GM19452 (cell line): ENCODE data around the gene VANGL1.
A peak's percentile ranks its signal among the peaks of the same experiment; 100 is the strongest.

ENCODE experiments used
- ATAC-seq: cut with Tn5 transposase; IDR thresholded peaks from one replicate; pipeline ENCODE4 v1.9.1; 2021; ENCODE audit not compliant: unreplicated experiment

The VANGL1 gene

DNA sequence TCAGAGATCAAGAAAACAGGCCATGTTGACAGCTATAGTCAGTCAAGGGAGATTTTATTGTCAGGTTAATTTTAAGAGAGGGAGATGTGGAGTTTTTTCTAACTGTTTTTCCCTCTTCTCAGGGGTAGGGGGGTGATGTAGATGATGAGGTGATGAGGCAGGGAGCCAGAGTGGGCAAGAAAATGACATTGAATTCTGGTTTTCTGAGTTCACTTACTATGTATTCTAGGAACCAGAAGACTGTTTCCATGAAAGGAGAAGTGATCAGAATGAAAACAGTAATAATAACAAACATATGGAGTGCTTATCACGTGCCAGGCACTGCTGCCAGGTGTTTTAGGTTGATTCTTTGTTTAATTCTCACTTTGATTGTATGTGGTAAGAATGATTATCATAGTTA, 86.6 kb downstream of the VANGL1 start:
- ATAC-seq, result no peak

DNA sequence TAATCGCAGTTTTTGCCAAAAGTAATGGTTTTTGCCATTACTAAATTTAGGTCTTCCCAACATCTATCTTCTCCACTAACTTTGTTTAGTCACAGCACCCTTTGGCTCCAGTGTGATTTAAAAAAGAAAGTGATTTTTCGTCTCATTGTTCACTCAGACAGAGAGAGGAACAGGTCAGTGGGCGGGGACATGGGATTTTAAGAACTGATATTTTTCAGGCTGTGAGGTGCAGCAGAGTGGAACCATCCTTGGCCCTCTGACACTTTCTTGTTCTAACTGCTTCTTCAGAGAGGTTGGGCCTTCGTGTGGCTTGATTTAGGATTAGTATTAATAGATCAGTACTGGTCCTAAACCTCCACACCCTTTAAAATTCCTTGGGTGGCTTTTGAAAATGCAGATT, 88.0 kb downstream of the VANGL1 start:
- ATAC-seq, result peak; percentile 93

DNA sequence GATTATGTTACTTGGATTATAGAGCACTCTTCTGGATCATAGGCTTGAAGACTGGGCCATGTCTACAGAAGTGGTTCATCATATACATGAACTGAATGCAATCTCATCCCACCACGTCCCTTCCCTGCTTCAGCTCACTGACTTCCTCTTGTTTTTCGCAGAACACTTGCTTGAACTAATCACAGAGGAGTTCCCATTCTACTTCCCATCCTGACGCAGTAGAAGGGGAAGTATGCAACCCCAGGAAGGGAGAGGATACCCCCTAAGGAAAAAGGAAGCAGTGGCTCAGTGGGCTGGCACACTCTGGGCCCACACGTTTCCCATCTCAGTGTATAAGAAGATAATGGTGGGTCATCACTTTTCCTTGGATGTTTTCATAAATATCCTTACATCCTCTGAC, 90.5 kb downstream of the VANGL1 start:
- no peak for ATAC-seq

DNA sequence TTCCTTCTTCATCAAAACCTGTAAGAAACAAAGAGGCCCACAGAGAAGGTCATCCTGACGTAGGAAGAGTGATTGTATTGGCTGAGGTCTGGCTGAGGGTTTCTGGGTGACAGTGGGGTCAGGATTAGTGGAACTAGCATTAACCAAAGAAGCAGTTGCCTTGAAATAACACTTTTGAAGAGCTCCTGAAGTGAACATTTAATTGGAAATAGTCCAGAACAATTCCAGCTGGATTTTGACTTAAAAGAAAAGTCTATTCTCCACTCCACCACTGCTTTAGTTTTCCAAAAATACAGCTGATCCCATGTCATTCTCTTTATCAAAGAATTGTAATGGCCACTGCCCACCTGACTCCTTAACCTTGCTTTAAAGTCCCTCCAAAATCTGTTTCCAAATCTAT, 99.0 kb downstream of the VANGL1 start:
- ATAC-seq, result no peak

DNA sequence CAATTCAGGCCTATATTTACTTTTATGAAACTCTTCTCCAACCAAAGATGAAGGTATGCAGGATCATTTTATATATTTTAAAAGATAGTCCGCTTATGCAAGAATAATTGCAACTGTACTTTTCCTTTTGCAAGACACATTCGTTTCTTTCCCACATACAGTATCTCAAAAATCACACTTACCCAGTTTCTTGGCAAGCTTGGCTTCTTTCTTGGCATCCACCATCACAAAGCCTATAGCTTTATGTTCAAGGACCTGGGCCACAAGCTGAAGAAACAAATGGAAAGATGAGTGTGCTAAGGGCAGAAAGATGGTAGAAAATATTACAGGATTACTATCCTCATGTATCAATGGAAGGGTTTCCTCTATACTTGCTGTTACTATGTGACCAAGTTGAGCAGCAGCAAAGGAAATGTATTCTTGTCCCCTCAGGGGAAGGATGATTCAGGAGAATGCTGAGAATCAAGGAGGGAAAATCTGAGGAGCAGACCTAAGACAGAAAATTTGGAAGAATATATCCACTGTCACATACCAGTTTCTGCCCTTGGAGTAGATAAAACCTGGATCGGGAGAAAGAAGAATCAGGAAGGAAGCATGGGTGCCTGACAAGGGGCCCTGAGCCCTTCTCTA, 103.0 kb downstream of the VANGL1 start:
- ATAC-seq, result no peak

DNA sequence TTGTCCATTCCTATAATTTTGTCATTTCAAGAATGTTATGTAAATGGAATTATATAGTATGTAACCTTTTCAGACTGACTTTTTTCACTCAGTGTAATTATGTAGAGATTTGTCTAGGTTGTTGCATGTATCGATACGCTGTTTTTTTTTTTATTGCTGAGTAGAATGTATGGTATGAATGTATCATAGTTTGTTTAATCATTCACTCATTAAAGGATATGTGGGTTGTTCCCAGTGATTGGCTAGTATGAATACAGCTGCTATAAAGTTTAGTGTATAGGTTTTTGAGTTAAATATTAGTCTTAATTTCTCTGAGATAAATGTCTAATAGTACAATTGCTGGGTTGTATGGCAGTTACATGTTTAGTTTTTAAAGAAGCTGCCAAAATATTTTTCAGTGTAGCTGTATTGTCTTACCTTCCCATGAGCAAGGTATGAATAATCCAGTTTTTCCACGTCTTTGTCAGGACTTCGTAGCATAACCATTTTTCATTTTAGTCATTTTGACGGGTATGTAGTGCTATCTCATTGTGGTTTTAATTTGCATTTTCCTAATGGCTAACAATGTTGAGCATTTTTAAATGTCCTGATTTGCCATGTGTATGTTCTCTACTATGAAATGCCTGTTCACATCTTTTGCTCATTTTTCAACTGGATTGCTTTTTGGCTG, 104.4 kb downstream of the VANGL1 start:
- ATAC-seq, result no peak
